Medulla oblongata (tissue), 1 donor: Measurements from ENCODE around the gene SDS.

Experiments
- DNase-seq: peaks from one replicate; pipeline ENCODE4 v3.0.0-alpha.2; 2015; ENCODE audit errors: extremely low spot score

SDS gene

DNA sequence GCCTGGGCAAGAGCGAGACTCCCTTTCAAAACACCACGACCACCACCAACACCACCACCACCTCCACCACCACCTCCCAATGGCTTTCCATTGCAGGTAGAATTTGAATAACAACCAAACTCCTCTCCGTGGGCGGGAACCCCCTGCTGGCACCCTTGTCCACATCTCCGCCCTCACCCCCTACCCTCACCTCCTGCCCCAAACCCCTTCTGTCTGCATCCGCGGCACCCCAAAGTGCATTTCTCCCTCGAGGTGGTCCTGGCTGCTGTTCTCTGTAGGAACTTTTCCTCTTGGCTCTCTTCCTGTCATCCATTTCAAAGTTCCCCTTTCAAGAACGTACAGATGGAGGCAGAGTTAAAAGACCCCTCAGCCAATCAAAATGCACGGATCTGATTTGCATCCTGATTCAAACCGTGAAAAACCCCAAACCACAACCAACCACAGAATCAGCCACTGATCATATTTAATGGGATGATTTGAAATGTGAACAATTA lies 22.3 kb upstream of the SDS start:
- DNase-seq = no peak

DNA sequence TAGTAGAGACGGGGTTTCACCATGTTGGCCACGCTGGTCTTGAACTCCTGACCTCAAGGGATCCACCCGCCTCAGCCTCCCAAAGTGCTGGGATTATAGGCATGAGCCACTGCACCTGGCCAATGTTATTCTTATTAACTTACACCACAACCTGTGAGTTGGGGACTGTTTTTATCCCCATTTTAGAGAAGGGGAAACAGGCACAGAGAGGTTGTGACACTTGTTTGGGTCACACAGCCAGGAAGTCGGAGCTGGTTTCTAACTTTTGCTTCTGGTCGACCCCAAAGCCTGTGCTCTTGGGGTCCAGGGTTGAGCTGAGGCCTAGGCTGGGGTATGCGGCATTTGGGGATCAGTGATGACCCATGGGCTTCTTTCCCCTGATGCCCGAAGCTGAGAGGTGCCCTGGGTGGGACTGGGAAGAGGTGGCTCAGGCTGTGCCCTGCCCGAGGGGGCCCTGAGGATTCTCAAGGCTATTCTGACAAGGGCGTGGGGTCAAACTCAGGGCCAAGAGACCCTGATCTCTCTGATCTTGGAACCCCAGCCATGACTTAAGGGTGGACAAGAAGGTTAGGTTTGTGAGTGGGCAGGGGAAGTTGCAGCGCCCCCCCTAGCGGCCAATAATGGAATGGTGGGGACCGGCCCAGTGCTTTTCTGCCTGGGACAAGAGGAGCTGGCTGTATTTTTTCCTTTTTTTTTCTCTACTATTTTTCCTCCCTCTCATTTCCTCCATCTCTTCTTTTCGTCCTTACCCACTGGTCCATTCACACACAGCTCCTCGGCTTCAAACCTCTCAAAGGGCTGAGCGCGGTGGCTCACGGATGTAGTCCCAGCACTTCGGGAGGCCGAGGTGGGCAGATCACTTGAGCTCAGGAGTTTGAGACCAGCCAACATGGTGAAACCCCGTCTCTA lies 21.5 kb upstream of the SDS start:
- DNase-seq = peak; percentile 63

DNA sequence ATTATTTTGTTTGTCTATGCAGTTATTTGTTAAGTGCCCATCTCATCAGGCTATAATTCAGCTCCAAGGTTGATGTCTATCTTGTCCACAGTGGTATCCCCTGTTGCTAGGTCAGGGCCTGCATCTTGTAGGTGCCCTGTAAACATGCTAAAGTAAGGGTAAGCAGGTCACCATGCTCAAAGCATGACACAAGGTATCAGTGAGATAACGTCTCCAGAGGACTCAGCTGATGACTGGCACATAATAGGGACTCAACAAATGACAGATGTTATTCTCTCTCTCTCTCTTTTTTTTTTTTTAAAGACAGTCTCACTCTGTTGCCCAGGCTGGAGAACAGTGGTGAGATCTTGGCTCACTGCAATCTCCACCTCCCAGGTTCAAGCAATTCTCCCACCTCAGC lies 20.8 kb upstream of the SDS start:
- DNase-seq = no peak

DNA sequence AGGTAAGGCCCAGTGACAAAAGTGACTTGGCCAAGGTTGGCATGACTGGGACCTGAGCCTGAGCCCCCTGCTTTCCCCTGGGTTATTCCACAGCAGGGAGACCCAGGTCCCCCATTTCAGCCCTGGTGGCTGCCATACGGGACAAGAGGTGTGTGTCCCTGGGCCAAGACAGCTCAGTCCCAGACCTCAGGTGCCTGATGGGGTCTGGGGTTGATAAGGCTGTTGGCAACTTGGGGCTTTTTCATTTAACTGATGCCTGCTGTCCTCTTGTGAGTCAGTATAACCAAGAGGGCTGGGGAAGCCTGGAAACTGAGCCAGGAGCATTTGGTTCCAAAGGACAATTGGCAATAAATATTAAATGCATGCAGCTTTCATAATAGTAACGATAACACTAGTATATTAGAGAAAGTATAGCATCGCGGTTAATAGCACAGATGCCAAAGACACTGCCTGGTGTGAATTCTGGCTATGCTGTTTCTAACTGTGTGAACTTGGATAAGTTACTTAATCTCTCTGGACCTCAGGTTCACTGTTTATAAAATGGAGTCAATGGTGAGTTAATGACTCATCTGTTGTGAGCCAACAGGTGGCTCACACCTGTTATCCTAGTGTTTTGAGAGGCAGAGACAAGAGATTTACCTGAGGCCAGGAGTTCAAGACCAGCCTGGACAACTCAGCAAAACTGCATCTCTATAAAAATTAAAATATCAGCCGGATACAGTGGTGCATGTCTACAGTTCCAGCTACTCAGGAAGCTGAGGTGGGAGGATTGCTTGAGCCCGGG lies 19.4 kb upstream of the SDS start:
- DNase-seq = no peak

DNA sequence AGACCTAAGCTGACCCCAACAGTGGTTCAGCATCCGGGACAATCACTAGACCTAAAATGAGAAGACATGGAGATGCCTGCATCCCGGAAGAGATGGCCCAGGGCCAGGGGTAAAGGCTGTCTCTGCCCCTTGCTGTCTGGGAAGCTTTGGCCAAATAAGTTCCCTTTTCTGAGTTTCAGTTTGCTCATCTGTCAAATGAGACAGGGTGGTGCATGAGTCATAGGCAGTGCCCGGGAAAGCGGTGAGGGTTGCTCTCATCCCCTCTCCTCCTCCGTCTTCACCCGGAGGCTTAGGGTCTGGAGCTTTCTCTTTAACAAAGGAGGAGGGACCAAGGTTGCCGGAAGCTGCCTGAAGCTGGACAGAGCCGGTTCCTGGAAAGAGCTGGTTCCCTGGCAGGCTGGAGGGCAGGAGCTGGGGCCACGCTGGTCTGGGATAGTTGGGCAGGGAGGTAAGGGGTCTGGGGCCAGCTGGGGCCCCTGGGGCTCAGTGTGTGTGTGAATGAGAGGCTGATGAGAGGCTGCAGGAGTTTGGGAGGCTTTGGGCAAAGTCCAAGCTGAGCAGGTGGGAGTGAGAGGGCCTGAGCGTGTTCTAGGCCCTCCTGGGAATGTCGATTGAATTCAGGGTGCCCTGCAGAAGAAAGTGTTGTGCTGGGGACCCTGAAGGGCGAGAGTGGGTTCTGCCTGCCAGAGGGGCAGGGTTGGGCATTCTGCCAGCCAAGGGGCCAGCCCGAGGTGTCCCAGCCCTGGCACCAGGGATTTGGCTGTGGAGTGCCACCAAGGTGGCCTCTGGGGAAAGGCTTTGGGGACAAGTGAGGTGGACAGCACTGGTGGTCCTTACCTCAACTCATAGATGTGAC lies 18.6 kb upstream of the SDS start, which contains the start of gene SDSL:
SDSL (plus strand) TSS at position 351 of the 856 bp plus-strand sequence. CDS start 5,603 bp downstream, outside the sequence.
- DNase-seq = peak; percentile 89

DNA sequence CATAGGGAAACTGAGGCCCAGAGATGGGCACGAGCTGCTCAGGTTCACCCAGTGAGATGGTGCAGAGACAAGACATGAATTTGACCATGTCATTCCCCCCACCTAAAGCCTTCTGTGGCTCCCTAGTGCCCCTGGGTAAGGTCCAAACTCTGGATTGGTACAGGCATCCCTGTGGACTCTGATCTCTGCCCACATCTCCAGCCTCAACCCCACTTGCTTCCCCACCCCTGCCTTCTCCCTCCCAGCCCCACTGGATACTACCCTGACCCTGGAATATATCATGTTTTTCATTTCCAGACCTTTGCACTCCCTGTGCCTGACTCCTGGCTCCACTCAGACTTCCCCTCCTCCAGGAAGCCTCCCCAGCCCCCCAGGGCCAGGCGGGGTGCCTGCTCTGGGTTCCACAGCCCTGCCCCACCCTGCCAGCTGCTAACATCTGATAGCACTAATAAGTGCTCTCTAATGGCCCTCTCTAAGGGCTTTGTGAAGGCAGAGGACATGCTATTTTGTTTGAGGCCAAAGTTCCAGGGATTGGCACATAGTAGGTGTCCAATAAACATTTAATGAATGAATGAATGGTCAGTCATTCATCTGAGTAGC lies 17.4 kb upstream of the SDS start:
- DNase-seq = no peak

DNA sequence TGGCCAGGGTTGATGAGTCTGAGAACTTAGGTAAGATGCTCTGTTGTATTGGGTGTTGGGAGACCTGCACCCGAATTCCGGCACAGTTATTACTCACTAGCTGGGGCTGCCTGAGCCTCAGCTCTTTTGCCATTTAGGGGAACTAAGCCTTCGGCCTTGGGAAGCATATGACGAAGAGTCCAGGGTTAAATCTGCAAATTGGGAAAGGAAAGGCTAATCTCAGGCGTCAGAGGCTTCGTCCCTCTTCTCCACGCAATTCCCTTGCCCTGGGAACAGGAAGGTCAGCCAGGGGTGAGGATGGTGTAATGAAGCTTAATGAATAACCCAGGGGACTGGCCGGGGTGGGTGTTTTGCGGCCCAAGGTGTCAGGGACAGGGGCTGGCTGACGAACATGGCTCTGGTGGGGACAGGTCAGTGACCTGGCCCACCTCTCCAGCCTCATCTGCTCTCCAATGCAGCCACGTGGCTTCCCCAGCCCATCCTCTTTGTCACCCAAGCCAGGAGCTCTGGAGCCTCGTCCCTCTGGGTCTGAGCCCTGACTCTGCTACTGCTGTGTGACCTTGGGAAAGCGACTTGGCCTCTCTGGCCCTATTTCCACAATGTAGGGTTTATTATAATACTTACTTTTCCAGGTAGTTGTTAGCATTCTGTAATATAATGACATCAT lies 14.7 kb upstream of the SDS start:
- DNase-seq = no peak

DNA sequence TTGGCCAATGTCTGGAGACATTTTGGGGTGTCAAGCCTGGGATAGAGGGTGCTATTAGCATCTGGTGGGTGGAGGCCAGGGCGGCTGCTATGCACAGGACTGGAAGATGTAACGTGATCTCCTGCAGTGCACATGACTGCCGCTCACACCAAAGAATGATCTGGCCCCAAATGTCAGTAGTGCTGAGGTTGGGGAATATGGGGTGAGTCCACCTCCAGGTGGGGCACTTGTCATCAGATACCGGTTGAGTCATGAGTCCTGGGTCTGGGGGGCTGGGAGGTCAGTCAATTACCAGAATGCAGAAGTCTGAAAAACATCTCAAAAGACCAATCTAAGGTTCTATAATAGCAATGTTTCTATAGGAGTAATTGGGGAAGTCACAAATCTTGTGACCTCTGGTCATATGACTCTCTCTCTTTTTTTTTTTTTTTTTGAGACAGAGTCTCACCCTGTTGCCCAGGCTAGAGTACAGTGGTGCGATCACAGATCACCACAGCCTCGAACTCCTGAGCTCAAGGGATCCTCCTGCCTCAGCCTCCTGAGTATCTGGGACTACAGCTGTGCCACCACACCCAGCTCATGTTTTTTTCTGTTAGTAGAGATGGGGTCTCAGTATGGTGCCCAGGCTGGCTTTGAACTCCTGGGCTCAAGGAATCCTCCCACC lies 12.5 kb upstream of the SDS start:
- peak; percentile 51 for DNase-seq

DNA sequence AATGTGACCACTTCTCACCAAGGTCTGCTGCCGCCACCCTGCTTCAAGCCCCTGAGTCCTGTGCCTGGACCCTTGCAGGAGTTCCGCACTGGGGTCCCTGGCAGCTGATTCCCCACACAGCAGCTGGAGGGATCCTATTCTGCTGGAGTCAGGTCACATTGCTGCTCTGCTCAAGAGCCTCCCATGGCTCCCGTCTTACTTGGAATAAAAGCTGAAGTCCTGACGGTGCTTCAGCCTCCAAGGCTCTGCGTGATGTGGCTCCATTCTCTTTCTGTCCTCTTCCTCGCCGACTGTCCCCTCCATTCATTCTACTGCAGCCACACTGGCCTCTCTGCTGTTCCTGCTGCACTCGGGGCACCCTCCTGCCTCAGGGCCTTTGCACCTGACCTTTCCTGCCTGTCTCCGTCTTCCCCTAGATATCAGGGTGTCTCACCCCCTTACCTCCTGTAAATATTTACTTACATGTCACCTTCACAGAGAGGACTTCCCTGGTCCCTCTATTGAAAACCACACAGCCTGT lies 10.9 kb upstream of the SDS start:
- DNase-seq = no peak

DNA sequence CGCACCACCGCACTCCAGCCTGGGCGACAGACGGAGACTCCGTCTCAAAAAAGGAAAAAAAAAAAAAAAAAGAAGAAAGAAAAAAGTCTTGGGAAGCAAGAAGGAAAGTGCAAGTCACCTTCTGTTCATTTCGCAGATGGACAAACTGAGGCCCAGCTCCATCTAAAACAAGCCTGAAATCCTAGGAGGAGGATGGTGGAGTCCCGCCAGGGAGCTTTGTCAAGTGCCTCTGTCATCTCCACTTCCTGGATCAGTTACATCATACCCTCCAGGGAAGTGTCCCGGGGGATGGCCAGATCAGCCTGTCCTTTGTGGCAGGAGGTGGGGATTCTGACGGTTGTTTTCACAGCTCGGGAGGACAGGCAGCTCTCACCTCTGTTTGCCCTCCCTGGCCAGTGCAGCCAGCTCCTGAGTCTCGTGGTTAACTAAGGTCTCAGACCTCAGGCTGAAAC lies 9.8 kb upstream of the SDS start:
- no peak for DNase-seq

DNA sequence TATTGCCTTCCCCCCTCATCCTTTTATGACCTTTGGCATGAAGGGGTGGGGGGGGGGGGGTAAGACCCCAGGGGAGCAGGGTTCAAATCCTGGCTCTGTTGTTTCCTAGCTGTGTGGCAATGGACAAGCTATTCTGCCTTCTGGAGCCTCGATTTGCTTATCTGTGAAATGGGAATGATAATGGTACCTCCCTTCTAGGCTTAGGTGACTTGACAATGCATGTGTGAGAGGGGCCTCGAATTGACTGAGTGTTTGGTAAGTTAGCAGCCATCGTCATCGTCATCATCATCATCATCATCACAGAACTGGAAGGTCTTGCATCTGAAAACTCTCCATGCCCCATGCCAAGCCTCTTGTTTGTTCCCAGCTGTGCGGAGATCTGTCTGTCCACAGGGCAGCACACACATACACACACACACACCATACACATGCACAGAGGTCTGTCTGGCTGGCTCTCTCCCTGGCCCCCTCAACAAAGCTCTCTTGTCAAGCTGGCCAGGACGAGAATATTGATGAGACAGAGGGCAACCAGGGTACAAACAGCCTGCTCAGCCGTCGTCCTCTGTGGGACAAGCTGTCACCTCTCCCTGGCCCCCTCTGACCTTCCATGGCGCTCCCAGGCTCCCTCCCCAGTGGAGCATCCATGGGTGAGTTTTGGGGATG lies 5.9 kb upstream of the SDS start:
- no peak for DNase-seq

DNA sequence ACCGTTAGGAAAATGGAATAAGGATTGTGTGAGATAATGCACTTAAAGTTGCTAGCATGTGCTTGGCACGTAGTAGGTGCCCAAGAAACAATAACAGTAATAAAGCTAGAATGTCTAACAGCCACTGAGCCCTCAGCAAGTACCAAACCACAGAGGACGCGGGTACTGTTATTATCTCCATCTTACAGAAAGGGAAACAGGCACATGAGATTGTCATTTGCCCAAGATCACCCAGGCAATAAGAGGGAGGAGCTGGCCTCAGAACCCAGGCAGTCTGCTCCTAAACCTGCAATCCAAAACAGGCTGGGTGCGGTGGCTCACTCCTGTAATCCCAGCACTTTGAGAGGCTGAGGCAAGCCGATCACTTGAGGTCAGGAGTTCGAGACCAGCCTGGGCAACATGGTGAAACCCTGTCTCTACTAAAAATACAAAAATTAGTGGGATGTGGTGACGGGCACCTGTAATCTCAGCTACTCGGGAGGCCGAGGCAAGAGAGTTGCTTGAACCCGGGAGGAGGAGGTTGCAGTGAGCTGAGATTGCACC lies 5.1 kb upstream of the SDS start:
- no peak for DNase-seq

DNA sequence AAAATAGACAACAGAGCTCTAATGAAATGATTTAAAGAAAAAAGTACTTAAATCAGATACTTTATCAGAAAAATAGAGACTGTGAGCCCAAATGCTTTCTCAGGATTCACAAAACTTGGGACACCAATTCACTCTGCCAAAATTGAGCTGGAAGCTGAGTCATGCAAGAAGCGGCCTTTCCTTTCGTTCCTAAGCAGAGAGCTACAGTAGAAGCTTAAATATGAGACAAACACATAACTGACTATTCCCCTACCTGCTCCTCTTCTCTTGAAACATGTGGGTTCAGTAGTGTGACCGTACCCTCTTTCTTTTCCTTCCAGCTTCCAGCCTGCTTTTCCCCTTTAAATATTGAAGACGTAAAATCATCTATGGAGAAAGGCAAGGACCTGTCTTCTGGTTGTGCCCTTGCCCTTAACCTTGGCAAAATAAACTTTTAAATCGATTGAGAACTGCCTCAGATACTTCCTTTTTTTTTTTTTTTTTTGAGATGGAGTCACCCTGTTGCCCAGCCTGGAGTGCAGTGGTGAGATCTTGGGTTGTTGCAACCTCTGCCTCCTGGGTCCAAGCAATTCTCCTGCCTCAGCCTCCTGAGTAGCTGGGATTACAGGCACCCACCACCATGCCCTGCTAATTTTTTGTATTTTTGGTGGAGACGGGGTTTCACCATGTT lies 4.4 kb upstream of the SDS start:
- DNase-seq = peak; percentile 54

DNA sequence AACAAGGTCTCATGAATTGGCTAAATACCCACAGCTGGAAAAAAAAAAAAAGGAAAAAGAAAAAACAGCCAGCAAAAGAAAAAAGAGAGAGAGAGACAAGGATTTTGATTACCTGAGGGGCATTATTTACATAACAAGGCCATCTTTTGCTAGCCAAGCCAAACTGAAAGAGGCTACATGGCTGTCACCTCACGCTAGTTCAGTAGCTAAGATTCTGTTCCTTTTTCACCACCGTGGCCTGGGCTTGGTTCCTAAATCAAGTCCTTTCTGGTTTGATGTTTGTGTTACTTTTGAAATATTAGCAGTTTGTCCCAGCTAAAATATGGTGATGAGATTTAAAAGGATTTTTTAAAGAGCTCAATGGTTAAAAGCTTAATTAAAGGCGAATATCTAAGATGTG lies 2.0 kb upstream of the SDS start:
- peak; percentile 54 for DNase-seq

DNA sequence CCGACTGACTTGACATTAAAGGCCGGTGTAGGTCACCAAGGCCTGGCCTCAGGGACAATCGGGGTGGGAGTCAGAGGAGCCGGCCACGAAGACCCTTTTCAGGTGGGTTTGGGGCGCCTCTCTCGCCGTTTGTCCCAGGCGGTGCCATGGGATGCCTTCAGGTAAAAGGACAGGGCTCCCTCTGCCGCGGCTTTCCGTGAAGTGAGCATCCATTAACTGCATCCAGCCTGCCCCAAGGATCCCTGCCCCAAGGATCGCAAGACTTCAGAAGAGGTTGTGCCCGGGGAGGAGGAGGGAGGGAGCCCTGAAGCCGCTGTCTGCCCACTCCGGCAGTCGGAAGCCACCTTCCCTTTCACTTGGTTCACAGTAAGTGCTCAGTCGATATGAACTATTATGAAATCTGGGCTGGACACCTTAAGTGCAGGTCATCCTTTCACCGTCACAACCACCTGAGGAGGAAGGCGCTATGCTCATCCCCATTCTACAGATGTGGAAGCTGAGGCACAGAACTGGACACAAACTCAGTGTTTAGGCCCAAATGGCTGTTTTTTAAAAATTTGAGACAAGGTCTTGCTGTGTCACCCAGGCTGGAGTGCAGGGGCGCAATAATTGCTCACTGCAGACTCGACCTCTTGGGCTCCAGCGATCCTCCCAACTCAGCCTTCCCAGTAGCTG lies 964 bp downstream of the SDS start:
- no peak for DNase-seq

DNA sequence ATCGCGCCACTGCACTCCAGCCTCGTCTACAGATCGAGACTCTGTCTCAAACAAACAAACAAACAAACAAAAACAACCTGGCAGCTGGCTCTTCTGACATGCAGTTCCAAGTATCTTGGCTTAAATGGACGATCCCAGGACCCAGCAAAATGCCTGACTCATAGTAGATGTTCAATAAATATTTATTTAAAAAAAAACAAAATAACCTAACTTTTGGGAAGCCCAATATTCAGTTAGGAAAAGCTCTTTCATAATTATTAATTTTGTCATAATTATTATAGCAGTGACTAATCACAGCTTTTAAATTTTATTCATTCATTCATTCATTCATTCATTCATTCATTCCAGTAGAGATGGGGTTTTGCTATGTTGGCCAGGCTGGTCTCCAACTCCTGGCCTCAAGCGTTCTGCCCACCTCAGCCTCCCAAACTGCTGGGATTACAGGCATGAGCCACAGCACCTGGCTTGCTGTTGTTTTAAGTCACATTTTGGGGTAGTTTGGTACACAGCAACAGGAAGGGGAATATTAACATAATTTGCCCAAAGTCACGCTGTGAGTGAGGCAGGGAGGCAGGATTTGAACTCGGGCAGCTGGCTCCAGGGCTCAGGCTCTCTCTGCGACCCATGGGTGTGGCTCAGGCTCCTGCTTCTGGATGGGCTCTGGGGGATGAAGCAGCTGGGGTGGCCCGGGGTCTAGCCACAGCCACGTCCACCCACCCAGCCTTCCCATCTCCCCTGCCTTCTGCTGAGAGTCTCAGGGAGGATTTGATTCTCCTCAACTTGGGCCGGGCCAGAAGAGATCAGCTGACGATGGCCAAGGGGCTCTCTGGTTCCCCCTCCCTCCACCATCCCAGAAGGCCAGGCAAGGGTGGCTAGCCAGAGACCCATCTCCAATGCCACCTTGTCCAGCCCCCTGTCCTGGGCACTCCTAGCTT lies 2.4 kb downstream of the SDS start:
- DNase-seq = no peak

DNA sequence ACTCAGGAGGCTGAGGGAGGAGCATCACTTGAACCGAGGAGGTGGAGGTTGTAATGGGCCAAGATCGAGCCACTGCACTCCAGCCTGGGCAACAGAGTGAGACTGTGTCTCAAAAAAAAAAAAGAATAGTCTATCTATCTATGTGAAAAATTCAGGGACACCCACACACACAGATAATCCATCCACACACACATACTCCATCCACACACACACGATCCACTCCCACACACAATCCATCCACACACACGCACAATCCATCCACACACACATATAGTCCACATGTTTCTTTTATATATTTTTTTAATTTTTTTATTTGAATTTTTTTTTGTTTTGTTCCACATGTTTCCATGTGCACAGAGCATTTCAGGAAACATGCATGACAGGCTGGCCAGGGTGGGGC lies 3.3 kb downstream of the SDS start:
- DNase-seq = no peak
